ENCODE data around the gene PPIE.

PPIE gene

DNA sequence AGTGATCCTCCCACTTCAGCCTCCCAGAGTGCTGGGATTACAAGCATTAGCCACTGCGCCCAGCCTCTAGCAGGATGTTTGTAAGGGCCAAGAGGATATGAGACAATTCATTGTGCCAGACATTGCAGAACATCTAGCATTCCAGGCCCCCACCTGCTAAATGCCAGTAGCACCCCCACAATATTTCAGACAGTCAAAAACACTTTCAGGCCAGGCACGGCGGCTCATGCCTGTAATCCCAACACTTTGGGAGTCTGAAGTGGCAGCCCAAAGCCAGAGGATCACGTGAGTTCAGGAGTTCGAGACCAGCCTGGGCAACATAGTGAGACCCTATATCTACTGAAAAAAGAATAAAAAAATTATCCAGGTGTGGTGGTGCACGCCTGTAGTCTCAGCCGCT lies 12.9 kb downstream of the PPIE start:
- no peak for TF ChIP-seq CTCF (IDR thresholded peaks at IDR 0.05; ENCODE audit: extremely low read depth, missing control alignments)
- DNase-seq (ENCODE audit: low spot score): no peak

DNA sequence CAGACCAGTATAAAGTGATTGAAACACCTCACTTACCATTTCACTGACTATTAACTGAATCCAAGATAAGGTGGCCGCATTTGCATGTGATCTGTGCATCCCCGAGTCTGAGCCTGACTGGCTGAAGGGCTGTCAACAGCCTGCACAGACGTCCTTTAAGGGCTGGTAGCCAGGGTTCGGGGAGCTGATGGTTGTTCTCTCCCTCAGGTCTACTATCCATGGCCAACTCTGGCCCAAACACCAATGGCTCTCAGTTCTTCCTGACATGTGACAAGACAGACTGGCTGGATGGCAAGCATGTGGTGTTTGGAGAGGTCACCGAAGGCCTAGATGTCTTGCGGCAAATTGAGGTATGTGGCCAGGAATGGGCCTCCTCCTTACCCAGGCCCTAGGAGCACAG lies 14.0 kb downstream of the PPIE start:
- TF ChIP-seq CTCF (IDR thresholded peaks at IDR 0.05; ENCODE audit: extremely low read depth, missing control alignments): no peak
- no peak for DNase-seq (ENCODE audit: low spot score)

DNA sequence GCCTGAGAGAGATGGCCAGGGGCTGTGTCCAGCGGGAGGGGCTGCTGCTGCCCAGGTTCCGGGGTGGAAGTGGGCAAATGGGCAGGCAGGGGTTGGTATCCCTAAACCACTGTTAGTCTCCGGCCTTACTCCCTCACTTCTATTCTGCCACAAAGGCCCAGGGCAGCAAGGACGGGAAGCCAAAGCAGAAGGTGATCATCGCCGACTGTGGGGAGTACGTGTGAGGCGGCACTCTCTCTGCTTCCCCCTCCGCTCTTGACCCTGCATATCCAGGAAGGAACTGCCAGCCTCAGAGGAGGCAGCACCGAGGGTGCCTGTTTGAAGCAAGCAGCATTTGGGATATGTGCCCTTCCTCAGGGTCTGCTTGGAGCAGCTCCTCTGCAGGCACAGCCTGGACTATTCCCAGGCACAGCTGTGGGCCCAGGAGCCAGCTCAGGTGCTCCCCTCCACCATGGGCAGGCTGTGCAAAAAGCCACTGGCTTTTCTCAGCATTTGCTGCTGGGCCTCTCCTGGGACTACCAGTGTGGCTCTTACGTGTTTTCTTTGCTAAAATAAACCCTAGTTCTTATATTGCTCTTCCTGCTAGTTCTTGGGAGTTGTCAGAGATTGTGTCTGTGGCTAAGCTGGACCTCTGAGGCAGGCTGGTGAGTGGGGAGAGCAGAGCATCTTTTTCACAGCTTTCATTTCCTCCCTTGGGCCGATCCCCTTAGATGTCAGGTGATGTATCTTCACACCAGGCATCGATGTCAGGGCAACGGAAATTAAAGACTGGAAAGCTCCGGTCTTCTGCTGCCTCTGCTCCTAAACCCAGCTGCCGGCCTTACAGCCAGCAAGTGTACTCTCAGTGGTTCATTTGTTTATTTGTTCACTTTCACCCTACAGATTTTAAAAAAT lies 14.7 kb downstream of the PPIE start:
- DNase-seq (ENCODE audit: low spot score): no peak
- no peak for TF ChIP-seq CTCF (IDR thresholded peaks at IDR 0.05; ENCODE audit: extremely low read depth, missing control alignments)

GRCh38 chr1:39754026-39754570 lies 15.4 kb downstream of the PPIE start:
- no peak for DNase-seq (ENCODE audit: low spot score)
- TF ChIP-seq CTCF (IDR thresholded peaks at IDR 0.05; ENCODE audit: extremely low read depth, missing control alignments): no peak

- no peak for DNase-seq (ENCODE audit: low spot score)
- TF ChIP-seq CTCF (IDR thresholded peaks at IDR 0.05; ENCODE audit: extremely low read depth, missing control alignments): no peak
Measured at GRCh38 chr1:39754906-39755504, 16.3 kb downstream of the PPIE start.

DNA sequence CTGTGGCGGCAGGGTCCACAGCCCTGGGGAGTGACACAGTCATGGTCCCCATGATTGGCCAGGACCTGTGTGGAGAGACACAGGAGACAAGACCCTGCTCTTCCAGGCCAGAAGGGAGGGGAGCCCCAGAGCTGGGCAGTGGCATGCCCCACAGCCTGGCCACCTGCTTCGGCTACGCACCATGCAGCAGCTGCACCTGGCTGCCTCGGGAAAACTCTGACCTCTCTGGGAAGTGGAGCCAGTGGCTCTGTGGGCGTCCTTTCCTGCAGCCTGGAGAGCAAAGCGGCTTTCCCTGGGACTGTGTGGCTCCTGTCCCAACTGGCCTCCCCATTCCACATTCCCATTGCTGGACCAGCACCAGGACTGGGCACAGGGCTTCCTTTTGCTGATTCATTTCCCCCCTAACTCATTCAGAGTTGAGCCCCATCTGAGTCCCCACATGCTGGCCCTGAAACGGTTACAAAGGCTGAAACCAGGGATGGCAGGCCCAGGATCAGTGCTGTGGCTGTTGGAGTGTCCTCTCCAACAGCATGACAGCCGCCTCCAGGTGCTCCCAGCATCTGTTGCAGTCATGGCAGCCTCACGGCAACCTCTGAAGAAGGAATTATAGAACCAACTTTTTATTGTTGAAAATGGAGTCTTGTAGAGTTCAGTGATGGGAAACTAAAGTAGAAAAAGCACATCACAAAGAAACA lies 17.4 kb downstream of the PPIE start:
- no peak for TF ChIP-seq CTCF (IDR thresholded peaks at IDR 0.05; ENCODE audit: extremely low read depth, missing control alignments)
- DNase-seq (ENCODE audit: low spot score): no peak

GRCh38 chr1:39757501-39757900 lies 18.8 kb downstream of the PPIE start:
- TF ChIP-seq CTCF (IDR thresholded peaks at IDR 0.05; ENCODE audit: extremely low read depth, missing control alignments): no peak
- DNase-seq (ENCODE audit: low spot score): no peak

Data from GM20000 (cell line).